HG02938 (cell line): ENCODE results near the gene HDAC5.
"Not testable (repeated sequence)": the region's sequence is repeated elsewhere in the genome, so short reads cannot be mapped to it uniquely, and the experiment has no call there.

ENCODE experiments used
- ATAC-seq: cut with Tn5 transposase; IDR thresholded peaks from one replicate; pipeline ENCODE4 v1.9.1; 2021; ENCODE audit warnings: mild to moderate bottlenecking, moderate library complexity; ENCODE audit not compliant: unreplicated experiment

HDAC5 gene

GRCh38 chr17:44071198-44071520, 52.3 kb downstream of the HDAC5 start:
- ATAC-seq, result no peak

GRCh38 chr17:44070455-44071197, 52.8 kb downstream of the HDAC5 start, which contains the start of gene G6PC3:
Gene G6PC3, plus strand, starts transcription at chr17:44070735. Its CDS starts 231 bp downstream, at chr17:44070966.
- ATAC-seq, result peak; percentile 47

GRCh38 chr17:44069974-44070454, 53.4 kb downstream of the HDAC5 start:
- no peak for ATAC-seq

- no peak for ATAC-seq
Measured at GRCh38 chr17:44067545-44067940, 55.9 kb downstream of the HDAC5 start.

- peak; percentile 48 for ATAC-seq
Measured at GRCh38 chr17:44066204-44066930, 57.1 kb downstream of the HDAC5 start, which contains the start of gene LSM12. Gene LSM12, minus strand, starts transcription at chr17:44066671. Its CDS starts 84 bp downstream, at chr17:44066587.

GRCh38 chr17:44065668-44066203, 57.7 kb downstream of the HDAC5 start:
- ATAC-seq, result no peak

GRCh38 chr17:44063704-44064639, 59.5 kb downstream of the HDAC5 start:
- ATAC-seq, result no peak

- ATAC-seq, result no peak
Measured at GRCh38 chr17:44062871-44063270, 60.6 kb downstream of the HDAC5 start.

- no peak for ATAC-seq
Measured at GRCh38 chr17:44061446-44061845, 62.0 kb downstream of the HDAC5 start.

- no peak for ATAC-seq
Measured at GRCh38 chr17:44059101-44059892, 64.1 kb downstream of the HDAC5 start.

- ATAC-seq, result no peak
Measured at GRCh38 chr17:44053125-44053872, 70.1 kb downstream of the HDAC5 start.

GRCh38 chr17:44049294-44050060, 74.0 kb downstream of the HDAC5 start:
- ATAC-seq, result no peak

- ATAC-seq, result not testable (repeated sequence)
Measured at GRCh38 chr17:44046893-44047292, 76.5 kb downstream of the HDAC5 start.

- no peak for ATAC-seq
Measured at GRCh38 chr17:44045486-44045885, 78.0 kb downstream of the HDAC5 start.

- no peak for ATAC-seq
Measured at GRCh38 chr17:44044071-44044470, 79.4 kb downstream of the HDAC5 start.

- ATAC-seq, result no peak
Measured at GRCh38 chr17:44043272-44043696, 80.2 kb downstream of the HDAC5 start.

- no peak for ATAC-seq
Measured at GRCh38 chr17:44039829-44040635, 83.4 kb downstream of the HDAC5 start.

GRCh38 chr17:44038604-44039011, 84.8 kb downstream of the HDAC5 start:
- ATAC-seq, result no peak
